H1 (cell line): Measurements from ENCODE around the gene ENO2. TPM values are rescaled to one million over a fixed set of nuclear protein-coding genes. Genes with fewer than 3 reads are reported as not detected.

Experiments used
- CBX5 ChIP-seq: fragments of 300-800, 300-1000 bp; sonication (generic); IDR thresholded peaks from 2 replicates; pipeline ENCODE4 v1.7.1; 2016; ENCODE audit warnings: antibody characterized with exemption, low read length, low read depth
- CHD1 ChIP-seq: IDR thresholded peaks from 2 replicates; pipeline ENCODE4 v1.6.1; 2012; ENCODE audit warnings: low read depth, low read length, improper control_type of control experiment
- SRF ChIP-seq: IDR thresholded peaks from 2 replicates; pipeline ENCODE4 v1.6.1; 2011; ENCODE audit warnings: mild to moderate bottlenecking, low read depth, low read length, moderate library complexity
- polyA plus RNA-seq, 7 experiments: library from polyadenylated mRNA; depleted of rRNA in 3 of 7; stranded (reverse) in 5 of 7; unstranded in 2 of 7; fragments of >200 nt in 5 of 7; fragments of 200-250 nt in 2 of 7; gene quantifications; 1 replicate in 5 of 7; 2 replicates in 1 of 7; 4 replicates in 1 of 7; pipeline versions ENCODE4 v1.2.1 to v1.2.3, GENCODE V29; 2011 to 2013; ENCODE audit warnings: missing spikeins in 2 of 7, mixed read lengths in 2 of 7
- total RNA-seq: library from RNA; stranded (reverse); fragmentation: NEBNext Ultra II Directional; extraction: Animal tissue kit (Norgen Biotek cat#: 25700); gene quantifications from 2 replicates; pipeline ENCODE4 v1.2.1, GENCODE V29; 2021

The ENO2 gene
- total and polyA plus RNA-seq, 2 of the 8 experiments (the other 6 are each of a cell fraction or from before 2014, with no cell fraction given) = 92.4 to 102 TPM

GRCh38 chr12:6965714-6966113 lies 51.3 kb downstream of the ENO2 start (continued):
- TF ChIP-seq CHD1 = no peak
- TF ChIP-seq CBX5 = no peak
- no peak for TF ChIP-seq SRF
